ENCODE measurements around the gene ADCY3.

The ADCY3 gene

DNA sequence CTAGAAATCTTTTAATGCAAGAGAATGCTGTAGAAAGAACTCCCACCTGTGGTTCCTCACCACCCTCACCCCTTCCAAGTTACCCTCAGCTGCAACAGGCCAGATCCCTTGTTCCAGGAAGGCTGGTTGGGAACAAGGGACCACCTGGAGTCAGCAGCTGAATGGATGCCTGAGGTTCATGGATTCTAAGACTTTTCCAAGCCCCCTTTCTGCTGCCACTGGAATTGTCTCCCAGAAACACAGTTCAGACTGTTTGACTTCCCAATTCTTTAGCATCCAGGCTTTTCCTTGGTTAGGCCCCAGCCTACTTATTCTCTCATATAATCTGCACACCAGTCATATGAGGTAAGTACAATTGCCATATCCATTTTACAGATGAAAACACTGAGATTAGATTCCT is 8.0 kb upstream of the ADCY3 start:
- no peak for DNase-seq
- in situ Hi-C loops (cut with MboI; ENCODE audit: low pct_unique_long_range_greater_than_20kb, low sequenced_read_pairs): no loop called here

GRCh38 chr2:24926602-24927252 is 6.7 kb upstream of the ADCY3 start:
- in situ Hi-C loops (cut with MboI; ENCODE audit: low pct_unique_long_range_greater_than_20kb, low sequenced_read_pairs): no loop called here

DNA sequence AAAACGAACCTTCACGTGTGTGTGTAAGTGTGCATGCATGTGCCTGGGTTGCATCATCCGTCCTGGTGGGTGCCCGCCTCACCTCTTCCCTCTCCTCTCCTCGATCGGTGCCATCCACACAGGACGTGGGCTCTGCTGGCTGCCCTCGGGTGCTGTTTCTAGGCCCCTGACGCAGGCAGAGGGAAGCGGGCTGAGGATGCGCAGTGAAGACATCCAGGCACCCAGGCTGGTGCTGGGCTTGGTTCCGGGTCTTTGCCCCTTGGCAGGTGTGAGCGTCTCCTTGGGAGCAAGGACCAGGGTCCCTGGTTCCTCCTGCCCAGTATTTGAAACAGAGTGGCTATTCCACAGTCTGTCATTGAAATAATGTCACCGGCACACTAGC is 6.2 kb upstream of the ADCY3 start:
- in situ Hi-C loops (cut with MboI; ENCODE audit: low pct_unique_long_range_greater_than_20kb, low sequenced_read_pairs): no loop called here
- no peak for DNase-seq

More at GRCh38 chr2:24926602-24927252, 6.7 kb upstream of the ADCY3 start:
- DNase-seq: peak; percentile 25

DNA sequence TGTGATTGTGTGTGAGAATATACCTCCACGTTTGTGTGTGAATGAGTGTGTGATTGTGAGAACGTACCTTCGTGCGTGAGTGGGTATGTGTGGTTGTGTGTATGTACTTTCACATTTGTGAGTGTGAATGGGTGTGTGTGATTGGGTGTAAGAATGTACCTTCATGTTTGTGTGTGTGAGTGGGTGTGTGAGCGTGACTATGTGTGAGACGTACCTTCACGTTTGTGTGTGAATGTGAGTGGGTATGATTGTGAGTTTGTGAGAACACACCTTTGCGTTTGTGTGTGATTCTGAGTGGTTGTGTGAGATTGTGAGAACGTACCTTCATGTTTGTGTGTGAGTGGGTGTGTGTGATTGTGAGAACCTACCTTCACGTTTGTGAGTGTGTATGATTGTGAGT is 5.8 kb upstream of the ADCY3 start:
- in situ Hi-C loops (cut with MboI; ENCODE audit: low pct_unique_long_range_greater_than_20kb, low sequenced_read_pairs): no loop called here
- DNase-seq: no peak

- DNase-seq: no peak
- in situ Hi-C loops (cut with MboI; ENCODE audit: low pct_unique_long_range_greater_than_20kb, low sequenced_read_pairs): no loop called here
Measured at GRCh38 chr2:24924732-24925131, 4.7 kb upstream of the ADCY3 start.

GRCh38 chr2:24924266-24924665 is 4.2 kb upstream of the ADCY3 start:
- DNase-seq: no peak
- in situ Hi-C loops (cut with MboI; ENCODE audit: low pct_unique_long_range_greater_than_20kb, low sequenced_read_pairs): no loop called here

DNA sequence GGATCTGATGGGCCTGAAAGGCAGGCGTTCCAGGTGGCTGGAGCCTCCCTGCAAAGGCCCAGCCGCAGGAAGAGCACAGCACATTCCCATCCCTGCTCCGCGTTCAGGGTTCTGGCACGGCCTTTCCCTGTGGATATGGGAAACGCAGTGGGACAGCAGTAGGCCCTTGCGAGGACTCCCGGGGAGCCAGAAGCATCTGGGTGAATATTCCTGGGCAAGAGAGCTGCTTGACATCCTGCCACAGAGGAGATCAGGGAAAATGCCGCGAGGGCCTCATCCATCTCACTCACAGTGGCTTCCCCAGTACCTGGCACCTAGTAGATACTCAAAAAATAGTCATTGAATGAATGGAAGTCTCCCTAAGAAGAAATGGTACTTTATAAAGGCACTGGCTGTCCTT is 3.1 kb upstream of the ADCY3 start:
- no peak for DNase-seq
- in situ Hi-C loops (cut with MboI; ENCODE audit: low pct_unique_long_range_greater_than_20kb, low sequenced_read_pairs): no loop called here

GRCh38 chr2:24922556-24922955 is 2.5 kb upstream of the ADCY3 start:
- in situ Hi-C loops (cut with MboI; ENCODE audit: low pct_unique_long_range_greater_than_20kb, low sequenced_read_pairs): no loop called here
- no peak for DNase-seq

- peak; percentile 54 for DNase-seq
- in situ Hi-C loops (cut with MboI; ENCODE audit: low pct_unique_long_range_greater_than_20kb, low sequenced_read_pairs): no loop called here
Measured at GRCh38 chr2:24920809-24921441, 888 bp upstream of the ADCY3 start.

DNA sequence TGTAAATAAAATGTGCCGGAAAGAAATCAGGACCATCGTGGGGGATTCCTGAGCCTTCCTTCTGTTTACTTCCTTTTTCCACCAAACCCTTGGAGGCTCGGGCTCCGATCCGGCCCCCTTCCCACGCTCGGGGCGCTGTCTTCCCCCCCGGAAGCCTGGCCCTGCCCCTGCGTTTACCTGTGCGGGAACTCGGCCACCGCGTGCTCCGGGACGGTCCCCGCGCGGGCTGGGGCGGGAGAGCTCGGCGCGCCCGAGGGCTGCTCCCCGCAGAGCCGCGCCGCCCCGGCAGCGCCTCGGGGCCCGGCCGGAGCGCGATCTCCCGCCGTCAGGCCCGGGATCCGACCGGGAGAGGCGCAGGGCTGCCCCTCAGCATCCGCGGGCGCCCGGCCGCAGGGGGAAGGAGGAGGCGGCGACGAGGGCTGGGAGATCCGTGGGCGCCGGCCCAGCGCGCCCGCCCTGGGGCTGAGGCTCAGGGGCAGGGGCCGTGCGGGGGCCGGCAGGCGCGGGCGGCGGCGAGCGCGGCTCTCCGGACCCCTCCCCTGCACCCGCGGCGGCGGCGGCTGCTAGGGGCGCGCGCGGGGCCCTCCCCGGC is 435 bp downstream of the ADCY3 start:
- DNase-seq: no peak
- in situ Hi-C loops (cut with MboI; ENCODE audit: low pct_unique_long_range_greater_than_20kb, low sequenced_read_pairs): no loop called here

DNA sequence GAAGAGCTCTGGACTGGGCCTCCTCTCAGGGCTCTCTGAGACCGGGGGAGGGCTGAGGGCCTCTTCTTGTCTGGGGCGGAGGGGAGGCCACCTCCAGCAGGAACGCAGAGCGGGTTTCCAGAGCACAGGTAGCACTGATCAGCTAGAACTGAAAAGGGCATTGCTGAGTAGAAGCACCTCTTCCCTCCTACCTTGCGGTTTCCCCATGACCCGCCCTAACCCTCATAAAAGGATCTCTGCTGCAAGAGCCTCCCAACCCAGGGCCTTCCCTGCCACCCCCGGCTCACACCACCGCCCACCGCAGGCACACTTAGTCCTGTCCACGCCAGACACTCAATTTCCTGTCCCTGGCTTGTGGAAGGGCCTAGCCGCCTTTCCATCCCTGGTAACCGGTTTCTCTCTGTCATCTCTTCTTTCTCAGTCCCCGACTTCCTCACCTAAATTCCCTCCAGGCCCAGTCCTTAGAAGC is 966 bp downstream of the ADCY3 start:
- in situ Hi-C loops (cut with MboI; ENCODE audit: low pct_unique_long_range_greater_than_20kb, low sequenced_read_pairs): no loop called here
- DNase-seq: peak; percentile 63

- in situ Hi-C loops (cut with MboI; ENCODE audit: low pct_unique_long_range_greater_than_20kb, low sequenced_read_pairs): no loop called here
- no peak for DNase-seq
Measured at GRCh38 chr2:24918326-24919036, 1.6 kb downstream of the ADCY3 start.

DNA sequence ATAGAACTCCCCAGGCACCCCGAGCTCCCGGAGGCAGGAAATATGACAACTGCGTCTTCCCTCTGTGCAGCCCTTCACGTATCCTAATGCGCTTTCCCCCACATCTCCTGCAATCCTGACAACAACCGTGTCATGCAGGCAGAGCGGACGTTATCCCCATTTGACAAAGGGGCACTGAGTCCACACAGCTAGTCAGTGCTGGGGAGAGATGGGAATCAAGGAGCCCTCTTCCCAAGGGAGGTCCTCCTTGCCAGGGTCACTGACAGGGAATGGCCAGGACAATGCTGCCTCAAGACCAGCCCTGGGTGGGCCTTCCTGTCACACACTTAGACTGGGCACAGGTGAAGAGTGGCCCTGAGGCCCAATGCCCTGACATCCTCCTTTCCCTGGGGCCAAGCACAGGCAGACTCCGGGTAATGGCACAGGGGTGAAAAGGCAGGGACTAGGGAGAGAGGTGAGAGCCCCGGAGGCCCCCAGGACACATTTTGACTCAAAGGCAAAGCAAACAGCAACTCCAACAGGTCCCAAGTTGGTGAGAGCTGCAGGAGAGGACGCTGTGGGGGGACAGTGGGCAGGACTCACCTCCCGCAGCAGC is 2.2 kb downstream of the ADCY3 start:
- DNase-seq: no peak
- in situ Hi-C loops (cut with MboI; ENCODE audit: low pct_unique_long_range_greater_than_20kb, low sequenced_read_pairs): no loop called here

GRCh38 chr2:24917086-24917485 is 3.0 kb downstream of the ADCY3 start:
- peak; percentile 57 for DNase-seq
- in situ Hi-C loops (cut with MboI; ENCODE audit: low pct_unique_long_range_greater_than_20kb, low sequenced_read_pairs): no loop called here

DNA sequence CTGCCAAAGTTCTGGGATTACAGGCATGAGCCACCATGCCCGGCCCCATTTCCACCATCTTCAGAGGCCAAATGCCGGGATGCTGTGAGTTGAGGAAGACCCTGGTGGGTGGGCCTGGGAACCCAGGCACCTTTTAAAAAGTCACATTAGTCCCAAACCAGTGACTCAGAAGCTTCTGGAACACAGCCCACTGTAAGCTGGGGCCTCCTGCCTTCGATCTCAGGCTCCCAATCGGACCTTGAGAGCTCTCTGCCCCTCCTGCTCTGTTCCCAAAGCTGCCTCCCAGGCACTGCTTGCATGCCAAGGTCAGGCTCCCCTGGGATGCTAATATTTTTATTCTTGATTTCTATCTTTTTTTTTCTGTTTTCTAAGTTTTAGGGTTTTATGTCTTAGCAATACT is 4.2 kb downstream of the ADCY3 start:
- in situ Hi-C loops (cut with MboI; ENCODE audit: low pct_unique_long_range_greater_than_20kb, low sequenced_read_pairs): no loop called here
- no peak for DNase-seq

DNA sequence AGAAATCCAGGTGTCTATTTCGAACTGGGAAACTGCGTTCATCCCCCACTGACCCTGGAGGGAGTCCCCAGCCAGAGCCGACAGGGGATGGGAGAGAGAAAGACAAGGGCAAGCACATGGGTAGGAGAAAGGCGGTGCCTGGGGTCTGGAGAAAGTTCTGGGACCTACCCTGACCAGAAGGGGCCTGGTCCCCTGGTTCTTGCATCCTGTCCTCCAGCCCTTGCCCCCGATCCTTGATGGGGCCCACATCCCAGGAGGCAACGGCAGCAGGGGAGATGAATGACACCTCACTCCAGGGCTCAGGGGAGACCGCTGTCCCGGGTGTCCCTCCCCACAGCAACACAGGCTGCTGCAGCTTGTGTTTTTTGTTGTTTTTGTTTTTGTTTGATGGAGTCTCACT is 4.9 kb downstream of the ADCY3 start:
- in situ Hi-C loops (cut with MboI; ENCODE audit: low pct_unique_long_range_greater_than_20kb, low sequenced_read_pairs): no loop called here
- no peak for DNase-seq

GRCh38 chr2:24914713-24915112 is 5.3 kb downstream of the ADCY3 start:
- in situ Hi-C loops (cut with MboI; ENCODE audit: low pct_unique_long_range_greater_than_20kb, low sequenced_read_pairs): no loop called here
- no peak for DNase-seq

GRCh38 chr2:24913911-24914310 is 6.1 kb downstream of the ADCY3 start:
- in situ Hi-C loops (cut with MboI; ENCODE audit: low pct_unique_long_range_greater_than_20kb, low sequenced_read_pairs): no loop called here
- DNase-seq: no peak

DNA sequence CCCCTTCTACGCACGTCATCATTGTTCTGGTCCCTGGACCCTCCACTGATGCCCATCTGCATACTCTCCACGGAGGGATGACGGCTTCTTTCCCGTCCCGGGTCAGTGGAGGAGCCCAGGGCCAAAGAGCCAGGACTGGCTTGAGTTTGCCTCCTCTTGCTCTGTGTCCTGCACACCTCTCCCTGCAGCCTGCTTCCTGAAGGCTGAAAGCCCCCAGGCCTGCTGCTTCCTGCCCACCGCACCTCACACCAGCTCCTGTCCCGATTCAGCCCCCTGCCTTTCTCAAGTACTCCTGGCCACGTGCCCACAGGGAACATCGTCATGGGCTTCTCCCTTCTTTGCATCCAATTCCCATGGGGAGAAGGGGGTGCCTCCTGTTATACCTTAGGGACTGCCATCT is 7.1 kb downstream of the ADCY3 start:
- in situ Hi-C loops (cut with MboI; ENCODE audit: low pct_unique_long_range_greater_than_20kb, low sequenced_read_pairs): no loop called here
- DNase-seq: no peak

- in situ Hi-C loops (cut with MboI; ENCODE audit: low pct_unique_long_range_greater_than_20kb, low sequenced_read_pairs): no loop called here
- no peak for DNase-seq
Measured at GRCh38 chr2:24912523-24912922, 7.5 kb downstream of the ADCY3 start.
